ENCODE measurements around the gene PDS5A.
"Not testable (repeated sequence)": the region's sequence is repeated elsewhere in the genome, so short reads cannot be mapped to it uniquely, and the experiment has no call there.

The PDS5A gene

GRCh38 chr4:39950861-39951481, 26.7 kb downstream of the PDS5A start:
- DNase-seq = no peak

- DNase-seq = no peak
These were observed 29.7 kb downstream of the PDS5A start for GRCh38 chr4:39947963-39948362.

GRCh38 chr4:39947417-39947816, 30.3 kb downstream of the PDS5A start:
- no peak for DNase-seq

- not testable (repeated sequence) for DNase-seq
These were observed 33.5 kb downstream of the PDS5A start for GRCh38 chr4:39944245-39944644.

- DNase-seq = no peak
These were observed 35.2 kb downstream of the PDS5A start for GRCh38 chr4:39942507-39942906.

GRCh38 chr4:39941682-39942217, 36.0 kb downstream of the PDS5A start:
- no peak for DNase-seq

GRCh38 chr4:39937683-39938268, 39.9 kb downstream of the PDS5A start:
- DNase-seq = no peak

GRCh38 chr4:39936565-39937418, 40.9 kb downstream of the PDS5A start:
- DNase-seq = no peak

GRCh38 chr4:39933671-39934590, 43.8 kb downstream of the PDS5A start:
- DNase-seq = no peak

- peak; percentile 64 for DNase-seq
These were observed 44.8 kb downstream of the PDS5A start for GRCh38 chr4:39932776-39933402.

- peak; percentile 33 for DNase-seq
These were observed 46.2 kb downstream of the PDS5A start for GRCh38 chr4:39931441-39931901.

- DNase-seq = no peak
These were observed 49.2 kb downstream of the PDS5A start for GRCh38 chr4:39928538-39928937.

GRCh38 chr4:39924014-39924413, 53.7 kb downstream of the PDS5A start:
- no peak for DNase-seq

- no peak for DNase-seq
These were observed 55.3 kb downstream of the PDS5A start for GRCh38 chr4:39922399-39922798.

- DNase-seq = no peak
These were observed 64.2 kb downstream of the PDS5A start for GRCh38 chr4:39913471-39913870.

- no peak for DNase-seq
These were observed 67.6 kb downstream of the PDS5A start for GRCh38 chr4:39910064-39910463.

- no peak for DNase-seq
These were observed 69.4 kb downstream of the PDS5A start for GRCh38 chr4:39908284-39908683.

- no peak for DNase-seq
These were observed 72.1 kb downstream of the PDS5A start for GRCh38 chr4:39905656-39906055.

- DNase-seq = not testable (repeated sequence)
These were observed 72.7 kb downstream of the PDS5A start for GRCh38 chr4:39905019-39905418.

- DNase-seq = no peak
These were observed 76.7 kb downstream of the PDS5A start for GRCh38 chr4:39900966-39901365.

GRCh38 chr4:39899291-39899690, 78.4 kb downstream of the PDS5A start:
- DNase-seq = peak; percentile 11

GRCh38 chr4:39898015-39898414, 79.7 kb downstream of the PDS5A start:
- DNase-seq = no peak
